ENCODE data around the gene MYO3B. TPM values are rescaled to one million over a fixed set of nuclear protein-coding genes. Genes with fewer than 3 reads are reported as not detected.
A peak's percentile ranks its signal among the peaks of the same experiment; 100 is the strongest.

The MYO3B gene
- total and polyA plus RNA-seq, 11 donors = 0.09 to 0.19 (median 0.10) TPM; not detected in 8

DNA sequence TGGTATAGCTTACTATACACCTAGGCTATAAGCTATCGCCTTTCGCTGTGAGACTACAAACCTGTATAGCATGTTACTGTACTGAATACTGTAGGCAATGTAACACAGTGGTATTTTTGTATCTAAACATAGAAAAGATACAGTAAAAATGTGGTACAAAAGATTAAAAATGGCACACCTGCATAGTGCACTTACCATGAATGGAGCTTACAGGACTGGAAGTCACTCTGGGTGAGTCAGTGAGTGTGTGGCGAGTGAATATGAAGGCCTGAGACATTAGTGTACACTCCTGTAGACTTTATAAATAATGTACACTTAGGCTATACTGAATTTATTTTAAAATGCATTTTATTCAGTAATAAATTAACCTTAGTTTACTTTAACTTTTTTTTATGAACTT, 279.0 kb downstream of the MYO3B start:
- intact Hi-C loops (cut with DNase I) = no loop called here

DNA sequence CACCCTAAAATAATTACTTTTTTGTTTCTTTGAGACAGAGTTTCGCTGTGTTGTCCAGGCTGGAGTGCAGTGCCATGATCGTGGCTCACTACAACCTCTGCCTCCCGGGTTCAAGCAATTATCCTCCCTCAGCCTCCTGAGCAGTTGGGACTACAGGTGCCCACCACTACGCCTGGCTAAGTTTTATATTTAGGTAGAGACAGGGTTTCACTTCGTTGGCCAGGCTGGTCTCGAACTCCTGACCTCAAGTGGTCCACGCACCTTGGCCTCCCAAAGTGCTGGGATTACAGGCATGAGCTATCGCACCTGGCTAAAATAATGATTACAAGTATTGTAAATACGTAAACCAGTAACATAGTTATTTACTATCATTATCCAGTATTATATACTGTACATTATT, 279.8 kb downstream of the MYO3B start:
- Histone ChIP-seq H3K36me3 (no peaks in the 10 kb centered on the region), H3K4me3 (no peak overlapping the region), H3K27me3 (no peaks in the 10 kb centered on the region), H3K4me1 (no peaks in the 10 kb centered on the region), H3K9me3 (no peaks in the 10 kb centered on the region), H3K27ac (no peak overlapping the region)
- intact Hi-C loops (cut with DNase I) = no loop called here
- ATAC-seq = no peak
- DNase-seq = no peak
- TF ChIP-seq POLR2A (IDR thresholded peaks at IDR 0.05) = no peak
- TF ChIP-seq, protein P1, sequence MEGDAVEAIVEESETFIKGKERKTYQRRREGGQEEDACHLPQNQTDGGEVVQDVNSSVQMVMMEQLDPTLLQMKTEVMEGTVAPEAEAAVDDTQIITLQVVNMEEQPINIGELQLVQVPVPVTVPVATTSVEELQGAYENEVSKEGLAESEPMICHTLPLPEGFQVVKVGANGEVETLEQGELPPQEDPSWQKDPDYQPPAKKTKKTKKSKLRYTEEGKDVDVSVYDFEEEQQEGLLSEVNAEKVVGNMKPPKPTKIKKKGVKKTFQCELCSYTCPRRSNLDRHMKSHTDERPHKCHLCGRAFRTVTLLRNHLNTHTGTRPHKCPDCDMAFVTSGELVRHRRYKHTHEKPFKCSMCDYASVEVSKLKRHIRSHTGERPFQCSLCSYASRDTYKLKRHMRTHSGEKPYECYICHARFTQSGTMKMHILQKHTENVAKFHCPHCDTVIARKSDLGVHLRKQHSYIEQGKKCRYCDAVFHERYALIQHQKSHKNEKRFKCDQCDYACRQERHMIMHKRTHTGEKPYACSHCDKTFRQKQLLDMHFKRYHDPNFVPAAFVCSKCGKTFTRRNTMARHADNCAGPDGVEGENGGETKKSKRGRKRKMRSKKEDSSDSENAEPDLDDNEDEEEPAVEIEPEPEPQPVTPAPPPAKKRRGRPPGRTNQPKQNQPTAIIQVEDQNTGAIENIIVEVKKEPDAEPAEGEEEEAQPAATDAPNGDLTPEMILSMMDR (IDR thresholded peaks at IDR 0.05) = no peak
- 92 to 98% (median 95%) methylated on average over 9 of the region's 9 CpGs for WGBS, 4 donors

More for the DNA sequence above, 279.0 kb downstream of the MYO3B start:
- no peak for TF ChIP-seq POLR2A (IDR thresholded peaks at IDR 0.05)
- TF ChIP-seq, protein P1 (IDR thresholded peaks at IDR 0.05) = no peak
- Histone ChIP-seq H3K9me3 (no peaks in the 10 kb centered on the region), H3K4me1 (no peaks in the 10 kb centered on the region), H3K4me3 (no peak overlapping the region), H3K36me3 (no peaks in the 10 kb centered on the region), H3K27me3 (no peaks in the 10 kb centered on the region), H3K27ac (no peak overlapping the region)
- 96 to 98% (median 97%) methylated on average over 3 of the region's 3 CpGs for WGBS, 4 donors
- no peak for DNase-seq
- no peak for ATAC-seq

DNA sequence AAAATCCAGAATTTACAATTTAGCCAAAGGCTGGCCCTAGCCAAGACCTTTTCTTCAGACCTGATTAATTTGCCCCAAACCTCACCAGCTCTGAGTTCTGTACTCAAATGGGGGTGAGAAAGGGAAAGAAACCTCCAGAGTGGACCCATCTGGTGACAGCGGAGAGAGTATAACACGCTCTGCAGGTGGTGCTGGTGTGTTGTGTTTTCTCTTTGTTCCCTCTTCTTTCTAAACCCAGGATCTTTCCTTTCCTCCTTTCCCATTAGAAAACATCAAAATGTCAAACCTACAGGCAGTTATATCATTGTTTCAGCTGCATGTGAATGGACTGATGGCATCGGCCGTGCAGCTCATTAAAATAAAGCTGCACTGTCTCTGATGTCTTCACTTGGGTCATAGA, 283.9 kb downstream of the MYO3B start:
- WGBS, 4 donors = 72 to 85% (median 80%) methylated on average over 4 of the region's 4 CpGs
- intact Hi-C loops (cut with DNase I) = no loop called here
- no peak for TF ChIP-seq POLR2A (IDR thresholded peaks at IDR 0.05)
- TF ChIP-seq, protein P1 (IDR thresholded peaks at IDR 0.05) = peak in 2 of 12 donors; percentile 13 to 21
- DNase-seq (no peak), ATAC-seq (no peak)
- no peak overlapping the region for H3K4me3 ChIP-seq
- H3K4me1 ChIP-seq = no peaks in the 10 kb centered on the region
- no peaks in the 10 kb centered on the region for H3K36me3 ChIP-seq
- no peaks in the 10 kb centered on the region for H3K9me3 ChIP-seq
- no peak overlapping the region for H3K27ac ChIP-seq
- no peaks in the 10 kb centered on the region for H3K27me3 ChIP-seq

DNA sequence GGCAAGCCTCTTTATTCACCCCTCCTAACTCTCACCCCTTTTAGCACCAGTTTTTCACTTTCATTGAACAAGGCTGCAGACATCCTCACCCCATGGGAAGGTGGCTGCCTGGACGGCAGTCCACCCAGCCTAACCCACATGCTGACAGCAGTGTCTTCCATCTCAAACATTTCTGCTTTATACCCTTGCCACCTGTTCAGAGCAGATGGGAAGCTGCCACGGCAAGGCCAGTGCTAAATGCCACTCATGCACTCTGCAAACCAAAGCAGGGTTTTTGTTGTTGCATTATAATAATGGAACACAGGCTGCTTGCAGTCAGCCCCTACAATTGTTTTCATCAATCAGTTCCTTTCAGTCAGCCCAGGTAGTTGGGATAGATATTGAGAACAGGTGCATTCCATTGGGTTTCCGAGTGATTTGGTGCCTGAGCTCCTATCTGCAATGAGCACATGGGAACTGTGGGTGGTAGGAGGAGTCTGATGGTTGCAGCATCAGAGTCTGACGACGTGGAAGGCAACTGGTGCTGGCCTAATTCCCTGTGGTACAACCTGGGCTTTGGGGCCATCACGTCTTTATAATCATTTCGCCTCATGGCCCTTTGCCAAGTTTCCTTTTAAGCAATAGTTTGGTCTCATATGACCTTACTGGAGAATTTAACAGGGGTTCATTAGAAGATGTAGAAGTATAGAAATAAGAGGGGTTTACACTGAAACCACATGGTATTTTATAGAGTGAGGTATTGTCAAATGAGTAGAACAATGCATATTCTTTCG, 284.7 kb downstream of the MYO3B start:
- Histone ChIP-seq H3K4me3 (no peak overlapping the region), H3K9me3 (no peaks in the 10 kb centered on the region), H3K4me1 (no peaks in the 10 kb centered on the region), H3K27me3 (no peaks in the 10 kb centered on the region), H3K27ac (no peak overlapping the region), H3K36me3 (no peaks in the 10 kb centered on the region)
- DNase-seq (no peak), ATAC-seq (no peak)
- no peak for TF ChIP-seq POLR2A (IDR thresholded peaks at IDR 0.05)
- TF ChIP-seq, protein P1 (IDR thresholded peaks at IDR 0.05) = no peak
- WGBS, 4 donors = 57 to 62% (median 57%) methylated on average over 8 of the region's 8 CpGs
- intact Hi-C loops (cut with DNase I) = no loop called here
